Lung (tissue), 12 donors: ENCODE data around the gene PBXIP1. TPM values are rescaled to one million over a fixed set of nuclear protein-coding genes. Genes with fewer than 3 reads are reported as not detected.
A peak's percentile ranks its signal among the peaks of the same experiment; 100 is the strongest.

Experiments used
- ATAC-seq: fragments of 200-7000 bp; cut with Tn5 transposase; one replicate; pipeline ENCODE4 v1.9.1; 2020; ENCODE audit warnings: moderate number of reproducible peaks; ENCODE audit not compliant: insufficient read depth, low FRiP score
- DNase-seq, 3 donors: peaks; one replicate each; pipeline ENCODE4 v3.0.0-alpha.2; 2013 to 2017
- H3K27ac ChIP-seq, 2 donors: one replicate each; pipeline ENCODE4 v1.5.1; 2013; ENCODE audit warnings: mild to moderate bottlenecking in 2 of 2, moderate library complexity in 2 of 2, control low read depth in 1 of 2, inconsistent platforms in 1 of 2, low read depth in 1 of 2, low read length in 1 of 2
- H3K27me3 ChIP-seq, 3 donors: one replicate each; pipeline ENCODE4 v1.5.1; 2013; ENCODE audit warnings: low read length in 2 of 3; ENCODE audit not compliant: control insufficient read depth in 3 of 3, insufficient read depth in 3 of 3
- H3K36me3 ChIP-seq, 4 donors: one replicate each; pipeline ENCODE4 v1.5.1; 2013; ENCODE audit warnings: low read length in 4 of 4, mild to moderate bottlenecking in 1 of 4, moderate library complexity in 1 of 4; ENCODE audit not compliant: control insufficient read depth in 4 of 4, insufficient read depth in 4 of 4
- H3K4me1 ChIP-seq, 5 donors: one replicate each; pipeline ENCODE4 v1.5.1; 2013; ENCODE audit warnings: low read length in 5 of 5, mild to moderate bottlenecking in 2 of 5, moderate library complexity in 1 of 5; ENCODE audit not compliant: control insufficient read depth in 5 of 5, insufficient read depth in 5 of 5
- H3K4me3 ChIP-seq: one replicate; pipeline ENCODE4 v1.5.1; 2013; ENCODE audit warnings: mild to moderate bottlenecking, control low read depth, moderate library complexity
- H3K9ac ChIP-seq, 2 donors: one replicate each; pipeline ENCODE4 v1.5.1; 2013; ENCODE audit warnings: low read length in 2 of 2, control low read depth in 1 of 2; ENCODE audit not compliant: insufficient read depth in 1 of 2
- H3K9me3 ChIP-seq, 4 donors: one replicate each; pipeline ENCODE4 v1.5.1; 2013; ENCODE audit warnings: low read length in 3 of 4, mild to moderate bottlenecking in 1 of 4, moderate library complexity in 1 of 4; ENCODE audit not compliant: control insufficient read depth in 4 of 4, insufficient read depth in 3 of 4
- CTCF ChIP-seq: IDR thresholded peaks from 2 replicates; pipeline ENCODE4 v1.5.1; 2012; ENCODE audit warnings: mild to moderate bottlenecking; ENCODE audit errors: control extremely low read depth, extremely low read depth
- WGBS, 2 donors: extraction: QIAGEN DNeasy Blood & Tissue Kit; methylation state at CpG; one replicate each; pipeline ENCODE4 v1.1.7; 2013; 5-methylcytosine and 5-hydroxymethylcytosine counted together
- polyA plus RNA-seq, 2 donors: library from polyadenylated mRNA; stranded (reverse); fragments of 200-250 nt; gene quantifications; one replicate each; pipeline ENCODE4 v1.2.1, GENCODE V29; 2013
- total RNA-seq, 2 donors: library from RNA; depleted of rRNA in 1 of 2; stranded (reverse); fragments of >200 nt in 1 of 2; gene quantifications; one replicate each; pipeline ENCODE4 v1.2.1, GENCODE V29; 2014 to 2021
- donor health status: control.
- donor health status: control.
- donor health status: Bipolar disorder and iron deficiency.
- donor health status: healthy.
- donor health status: DM: yes; HTN: yes; CAD: no.

Gene PBXIP1
- total and polyA plus RNA-seq, 4 donors = 32.8 to 178 (median 35.3) TPM

GRCh38 chr1:154973344-154974101 is 17.6 kb upstream of the PBXIP1 start:
- no peaks in the 10 kb centered on the region for H3K27me3 ChIP-seq
- ATAC-seq (peak; percentile 54), DNase-seq (peak; percentile 97 to 98 (median 97))
- H3K4me3 ChIP-seq = peak overlapping the region; percentile 45
- TF ChIP-seq CTCF = no peak
- peak overlapping the region; percentile 96 for H3K27ac ChIP-seq
- H3K9me3 ChIP-seq = no peaks in the 10 kb centered on the region
- peaks cover 6 to 62% (median 27%) of the 10 kb centered on the region in 5 donors for H3K4me1 ChIP-seq
- WGBS, 2 donors = 6 to 7% methylated on average over 36 to 37 of the region's 37 CpGs
- H3K9ac ChIP-seq = peak overlapping the region in 1 of 2 donors; percentile 87
- peaks cover 0 to 8% (median 0%) of the 10 kb centered on the region in 4 donors for H3K36me3 ChIP-seq

GRCh38 chr1:154972517-154973343 is 16.8 kb upstream of the PBXIP1 start:
- Histone ChIP-seq H3K4me3 (no peak overlapping the region), H3K4me1 (peaks cover 6 to 63% (median 27%) of the 10 kb centered on the region in 5 donors), H3K27ac (peak overlapping the region; percentile 96), H3K9me3 (no peaks in the 10 kb centered on the region), H3K9ac (peak overlapping the region; percentile 26 to 83), H3K27me3 (no peaks in the 10 kb centered on the region), H3K36me3 (peaks cover 0 to 15% (median 5%) of the 10 kb centered on the region in 4 donors)
- ATAC-seq (no peak), DNase-seq (peak; percentile 89 to 93 (median 90))
- no peak for TF ChIP-seq CTCF
- whole genome bisulfite sequencing, 2 donors = 28 to 44% methylated on average over 18 of the region's 18 CpGs

GRCh38 chr1:154972213-154972516 is 16.3 kb upstream of the PBXIP1 start:
- TF ChIP-seq CTCF = no peak
- Histone ChIP-seq H3K9ac (peak overlapping the region; percentile 26 to 71), H3K9me3 (no peaks in the 10 kb centered on the region), H3K27ac (peak overlapping the region; percentile 96), H3K27me3 (no peaks in the 10 kb centered on the region), H3K4me1 (peaks cover 6 to 63% (median 27%) of the 10 kb centered on the region in 5 donors), H3K4me3 (no peak overlapping the region), H3K36me3 (peaks cover 4 to 21% (median 10%) of the 10 kb centered on the region in 4 donors)
- no peak for DNase-seq
- no peak for ATAC-seq
- WGBS, 2 donors = 55 to 78% methylated on average over 3 of the region's 3 CpGs
